H1 (cell line): Measurements from ENCODE around the gene NSG2. TPM values are rescaled to one million over a fixed set of nuclear protein-coding genes. Genes with fewer than 3 reads are reported as not detected.

Experiments
- CTCF ChIA-PET: fragments of 300-600 bp; sonication (Branson Sonifier 250); formaldehyde crosslinking; loops from one replicate; lab custom pipeline; 2021; ENCODE audit not compliant: partially characterized antibody; lab: Charles Lee
- POLR2A ChIA-PET: fragments of 300-600 bp; sonication (Branson Sonifier 250); formaldehyde crosslinking; loops from one replicate; lab custom pipeline; 2021; ENCODE audit warnings: inconsistent platforms; ENCODE audit not compliant: partially characterized antibody; lab: Charles Lee
- DNase-seq, 2 experiments: peaks; one replicate each; pipeline versions ENCODE4 v3.0.0 to v3.0.0-alpha.2; 2010 to 2022; ENCODE audit warnings: low spot score in 2 of 2, low read depth in 1 of 2, mixed read lengths in 1 of 2
- FAIRE-seq: peaks from 2 replicates; lab custom pipeline; 2011; peaks lifted over from hg19 to GRCh38; lab: Jason Lieb, UNC
- H2AFZ ChIP-seq: 2 replicates; pipeline ENCODE4 v1.8.1; 2012; ENCODE audit warnings: low read length, inconsistent platforms
- H2AK5ac ChIP-seq: 2 replicates; pipeline ENCODE4 v1.6.1; 2013; ENCODE audit warnings: low read depth, low read length
- H2BK120ac ChIP-seq: replicated peaks from 2 replicates; pipeline ENCODE3; 2013; ENCODE audit warnings: low read depth, low read length, inconsistent platforms
- H2BK12ac ChIP-seq: 2 replicates; pipeline ENCODE4 v1.6.1; 2013; ENCODE audit warnings: low read depth, low read length
- H2BK15ac ChIP-seq: 2 replicates; pipeline ENCODE4 v1.6.1; 2013; ENCODE audit warnings: low read length
- H2BK20ac ChIP-seq: 2 replicates; pipeline ENCODE4 v1.6.1; 2013; ENCODE audit warnings: low read length
- H2BK5ac ChIP-seq: 2 replicates; pipeline ENCODE4 v1.6.1; 2013; ENCODE audit warnings: low read depth, low read length
- H3K14ac ChIP-seq: 2 replicates; pipeline ENCODE4 v1.6.1; 2013; ENCODE audit warnings: inconsistent platforms; ENCODE audit not compliant: insufficient read length
- H3K18ac ChIP-seq: 2 replicates; pipeline ENCODE4 v1.6.1; 2013; ENCODE audit warnings: low read length; ENCODE audit errors: extremely low read depth
- H3K23ac ChIP-seq: 2 replicates; pipeline ENCODE4 v1.6.1; 2013; ENCODE audit warnings: inconsistent platforms; ENCODE audit not compliant: insufficient read length
- H3K23me2 ChIP-seq: 2 replicates; pipeline ENCODE4 v1.6.1; 2013; ENCODE audit warnings: low read depth, low read length
- H3K27ac ChIP-seq: 2 replicates; pipeline ENCODE4 v1.6.1; 2011; ENCODE audit warnings: low read depth, low read length, inconsistent platforms
- H3K27me3 ChIP-seq, 4 experiments: replicated peaks in 1 of 4; 1 replicate in 1 of 4; 2 replicates in 3 of 4; pipeline versions ENCODE4 v1.6.1 to v1.8.1; 2011 to 2013; ENCODE audit warnings: low read length in 3 of 4, mild to moderate bottlenecking in 3 of 4, inconsistent platforms in 2 of 4, mixed read lengths in 2 of 4, moderate library complexity in 1 of 4; ENCODE audit not compliant: control insufficient read depth in 3 of 4, insufficient read depth in 3 of 4; ENCODE audit errors: extremely low read depth in 1 of 4
- H3K36me3 ChIP-seq, 4 experiments: 2 replicates each; pipeline versions ENCODE4 v1.6.1 to v1.8.1; 2011 to 2013; ENCODE audit warnings: mild to moderate bottlenecking in 4 of 4, low read length in 3 of 4, moderate library complexity in 2 of 4, control low read depth in 1 of 4, inconsistent platforms in 1 of 4; ENCODE audit not compliant: insufficient read depth in 4 of 4, control insufficient read depth in 2 of 4
- H3K4ac ChIP-seq: replicated peaks from 2 replicates; pipeline ENCODE3; 2013; ENCODE audit warnings: low read length, low read depth, mixed read lengths, inconsistent platforms; ENCODE audit not compliant: insufficient read length
- H3K4me1 ChIP-seq, 4 experiments: replicated peaks in 1 of 4; 1 replicate in 1 of 4; 2 replicates in 3 of 4; pipeline versions ENCODE4 v1.6.1 to v1.8.1; 2011 to 2013; ENCODE audit warnings: low read length in 3 of 4, inconsistent platforms in 2 of 4, mixed read lengths in 1 of 4; ENCODE audit not compliant: insufficient read depth in 4 of 4, control insufficient read depth in 3 of 4
- H3K4me2 ChIP-seq, 2 experiments: 2 replicates each; pipeline versions ENCODE4 v1.6.1 to v1.8.1; 2011 to 2013; ENCODE audit warnings: low read depth in 2 of 2, low read length in 2 of 2, control low read depth in 1 of 2, inconsistent platforms in 1 of 2, mild to moderate bottlenecking in 1 of 2; ENCODE audit not compliant: insufficient read depth in 1 of 2
- H3K4me3 ChIP-seq, 4 experiments: fragments of 200-600, 300-600 bp in 1 of 4; sonication (generic), shearing (Covaris generic), sonication (Bioruptor Twin) in 1 of 4; 2 replicates each; pipeline versions ENCODE4 v1.5.1 to v1.8.1; 2011 to 2016; ENCODE audit warnings: low read length in 4 of 4, low read depth in 3 of 4, control low read depth in 2 of 4, inconsistent platforms in 2 of 4, mild to moderate bottlenecking in 2 of 4, mixed read lengths in 1 of 4, moderate library complexity in 1 of 4; ENCODE audit not compliant: insufficient read depth in 2 of 4; ENCODE audit errors: extremely low read depth in 1 of 4
- H3K56ac ChIP-seq: replicated peaks from 2 replicates; pipeline ENCODE3; 2013; ENCODE audit warnings: low read depth, mild to moderate bottlenecking, mixed read lengths, low read length, inconsistent platforms; ENCODE audit not compliant: insufficient read length
- H3K79me1 ChIP-seq: 2 replicates; pipeline ENCODE4 v1.6.1; 2013; ENCODE audit warnings: low read depth, low read length, control low read depth
- H3K79me2 ChIP-seq, 2 experiments: 2 replicates each; pipeline versions ENCODE4 v1.6.1 to v1.8.1; 2012 to 2013; ENCODE audit warnings: low read length in 2 of 2, mild to moderate bottlenecking in 2 of 2, inconsistent platforms in 1 of 2; ENCODE audit not compliant: insufficient read depth in 2 of 2, control insufficient read depth in 1 of 2
- H3K9ac ChIP-seq, 4 experiments: replicated peaks in 1 of 4; 1 replicate in 1 of 4; 2 replicates in 3 of 4; pipeline versions ENCODE4 v1.6.1 to v1.8.1; 2011 to 2013; ENCODE audit warnings: low read depth in 3 of 4, low read length in 3 of 4, control low read depth in 2 of 4, mild to moderate bottlenecking in 2 of 4, moderate library complexity in 2 of 4, inconsistent platforms in 1 of 4; ENCODE audit errors: extremely low read depth in 1 of 4
- H3K9me3 ChIP-seq, 2 experiments: 2 replicates each; pipeline versions ENCODE4 v1.6.1 to v1.8.1; 2012 to 2013; ENCODE audit warnings: mild to moderate bottlenecking in 2 of 2, moderate library complexity in 2 of 2, control low read depth in 1 of 2, inconsistent platforms in 1 of 2, low read depth in 1 of 2, low read length in 1 of 2, mixed read lengths in 1 of 2; ENCODE audit not compliant: insufficient read depth in 2 of 2
- H4K20me1 ChIP-seq, 2 experiments: replicated peaks in 1 of 2; 2 replicates each; pipeline versions ENCODE3 to v1.8.1; 2011 to 2013; ENCODE audit warnings: inconsistent platforms in 2 of 2, low read length in 2 of 2, mild to moderate bottlenecking in 1 of 2; ENCODE audit not compliant: insufficient read depth in 2 of 2, control insufficient read depth in 1 of 2
- H4K5ac ChIP-seq: 2 replicates; pipeline ENCODE4 v1.6.1; 2013; ENCODE audit warnings: low read length, low read depth, mixed read lengths, inconsistent platforms; ENCODE audit not compliant: insufficient read length
- H4K8ac ChIP-seq: 2 replicates; pipeline ENCODE4 v1.8.0; 2013; ENCODE audit warnings: mild to moderate bottlenecking, moderate library complexity, low read length, inconsistent platforms; ENCODE audit not compliant: insufficient read depth; ENCODE audit errors: extremely low read depth
- H4K91ac ChIP-seq: replicated peaks from 2 replicates; pipeline ENCODE3; 2013; ENCODE audit warnings: low read length, mixed read lengths, inconsistent platforms; ENCODE audit not compliant: insufficient read length
- CHD1 ChIP-seq: IDR thresholded peaks from 2 replicates; pipeline ENCODE4 v1.6.1; 2012; ENCODE audit warnings: low read depth, low read length, improper control_type of control experiment
- EGR1 ChIP-seq: IDR thresholded peaks from 2 replicates; pipeline ENCODE4 v1.6.1; 2011; ENCODE audit warnings: low read depth, low read length, borderline replicate concordance
- NANOG ChIP-seq: IDR thresholded peaks from 2 replicates; pipeline ENCODE4 v1.6.1; 2011; ENCODE audit warnings: low read length, low read depth, mild to moderate bottlenecking, inconsistent platforms; ENCODE audit not compliant: insufficient read depth, poor library complexity, severe bottlenecking
- SIRT6 ChIP-seq: IDR thresholded peaks from one replicate; pipeline ENCODE4 v1.7.1; 2012; ENCODE audit warnings: low read length, inconsistent platforms
- WGBS, 2 experiments: shearing (Covaris generic) in 1 of 2; methylation state at CpG; one replicate each; pipeline versions ENCODE4 v1.1.6 to v1.1.7; 2013 to 2015; ENCODE audit warnings: low lambda C conversion rate in 2 of 2, mixed read lengths in 2 of 2, inconsistent platforms in 1 of 2, low coverage in 1 of 2, missing lambda C conversion rate in 1 of 2; ENCODE audit not compliant: insufficient replicate concordance in 2 of 2, insufficient coverage in 1 of 2, insufficient read length in 1 of 2; ENCODE audit errors: extremely low coverage in 1 of 2, missing lambda C conversion rate in 1 of 2; 5-methylcytosine and 5-hydroxymethylcytosine counted together
- polyA plus RNA-seq, 7 experiments: library from polyadenylated mRNA; depleted of rRNA in 3 of 7; stranded (reverse) in 5 of 7; unstranded in 2 of 7; fragments of >200 nt in 5 of 7; fragments of 200-250 nt in 2 of 7; gene quantifications; 1 replicate in 5 of 7; 2 replicates in 1 of 7; 4 replicates in 1 of 7; pipeline versions ENCODE4 v1.2.1 to v1.2.3, GENCODE V29; 2011 to 2013; ENCODE audit warnings: missing spikeins in 2 of 7, mixed read lengths in 2 of 7
- total RNA-seq: library from RNA; stranded (reverse); fragmentation: NEBNext Ultra II Directional; extraction: Animal tissue kit (Norgen Biotek cat#: 25700); gene quantifications from 2 replicates; pipeline ENCODE4 v1.2.1, GENCODE V29; 2021
- TF ChIP-seq, protein P1 (sequence below), 3 experiments: IDR thresholded peaks; 1 replicate in 2 of 3; 2 replicates in 1 of 3; pipeline versions ENCODE4 v1.5.1 to v1.6.1; 2011; ENCODE audit warnings: low read length in 3 of 3, mild to moderate bottlenecking in 3 of 3, inconsistent platforms in 2 of 3, low read depth in 1 of 3, moderate library complexity in 1 of 3; ENCODE audit not compliant: insufficient read depth in 1 of 3; ENCODE audit errors: control extremely low read depth in 1 of 3

The NSG2 gene
- total and polyA plus RNA-seq, 2 of the 8 experiments (the other 6 are each of a cell fraction or from before 2014, with no cell fraction given), result 0.56 to 0.78 TPM

DNA sequence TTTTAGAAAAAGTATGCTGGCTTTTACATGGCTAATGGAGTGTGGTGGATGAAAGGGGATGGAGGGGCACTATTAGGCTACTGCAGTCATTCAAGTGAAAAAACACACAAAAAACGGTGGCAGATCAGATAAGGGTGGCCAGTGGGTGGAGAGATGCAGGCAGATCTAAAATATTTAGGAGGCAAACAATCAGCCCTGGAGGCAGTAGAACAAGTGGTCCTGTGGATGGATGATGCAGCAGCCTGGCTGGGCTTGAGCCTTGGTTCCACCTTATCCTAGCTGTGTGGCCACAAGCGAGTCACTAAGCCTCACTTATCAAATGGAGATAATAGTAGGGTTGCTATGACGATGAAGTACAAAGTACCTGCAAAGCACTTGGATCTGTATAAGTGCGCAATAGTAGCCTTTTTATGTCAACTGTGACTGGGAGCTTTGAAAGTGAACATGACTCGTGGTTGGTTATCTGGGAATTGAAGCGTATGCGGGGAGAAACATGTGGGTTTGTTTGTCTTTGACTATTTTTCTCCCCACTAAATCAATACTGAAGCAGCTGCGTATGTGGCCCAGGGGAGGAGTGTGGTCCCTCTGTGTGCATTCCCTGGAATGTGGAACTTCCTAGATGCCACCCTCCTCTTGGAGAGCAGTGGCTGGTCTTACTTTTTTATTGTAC is 20.2 kb downstream of the NSG2 start:
- Histone ChIP-seq H3K4me1 (no peaks in the 10 kb centered on the region), H3K14ac (no peak overlapping the region), H3K23me2 (peaks cover 5% of the 10 kb centered on the region; the same call in 1 of the 2 replicates), H3K9ac (no peak overlapping the region), H2AFZ (no peak overlapping the region), H3K79me2 (no peaks in the 10 kb centered on the region), H3K27ac (no peak overlapping the region), H3K56ac (no peak overlapping the region), H3K4ac (no peak overlapping the region), H4K91ac (no peak overlapping the region), H3K18ac (no peak overlapping the region), H3K4me3 (no peak overlapping the region), H3K36me3 (no peaks in the 10 kb centered on the region), H3K4me2 (no peak overlapping the region), H4K20me1 (no peaks in the 10 kb centered on the region), H3K79me1 (no peaks in the 10 kb centered on the region), H3K9me3 (no peaks in the 10 kb centered on the region), H2BK5ac (no peak overlapping the region), H2BK120ac (no peak overlapping the region), H2BK15ac (no peak overlapping the region), H3K23ac (no peak overlapping the region), H2BK12ac (no peak overlapping the region), H4K8ac (peak overlapping the region; percentile 22; the same call in 1 of the 2 replicates), H3K27me3 (no peaks in the 10 kb centered on the region), H4K5ac (no peak overlapping the region), H2AK5ac (no peak overlapping the region), H2BK20ac (no peak overlapping the region)
- DNase-seq (no peak), FAIRE-seq (no peak)
- ChIA-PET POLR2A (no interaction called here), CTCF (interaction anchor here (0.5 kb wide), 1 partner anchor 584 kb away, joined by 4 read pairs; no protein-coding TSS in a partner anchor)
- 79% methylated on average over 8 of the region's 8 CpGs; no CpG with 5 or more reads in 1 of the 2 experiments for WGBS, 2 experiments
- TF ChIP-seq CHD1 (no peak), EGR1 (no peak), NANOG (no peak), SIRT6 (no peak)
- TF ChIP-seq, protein P1, sequence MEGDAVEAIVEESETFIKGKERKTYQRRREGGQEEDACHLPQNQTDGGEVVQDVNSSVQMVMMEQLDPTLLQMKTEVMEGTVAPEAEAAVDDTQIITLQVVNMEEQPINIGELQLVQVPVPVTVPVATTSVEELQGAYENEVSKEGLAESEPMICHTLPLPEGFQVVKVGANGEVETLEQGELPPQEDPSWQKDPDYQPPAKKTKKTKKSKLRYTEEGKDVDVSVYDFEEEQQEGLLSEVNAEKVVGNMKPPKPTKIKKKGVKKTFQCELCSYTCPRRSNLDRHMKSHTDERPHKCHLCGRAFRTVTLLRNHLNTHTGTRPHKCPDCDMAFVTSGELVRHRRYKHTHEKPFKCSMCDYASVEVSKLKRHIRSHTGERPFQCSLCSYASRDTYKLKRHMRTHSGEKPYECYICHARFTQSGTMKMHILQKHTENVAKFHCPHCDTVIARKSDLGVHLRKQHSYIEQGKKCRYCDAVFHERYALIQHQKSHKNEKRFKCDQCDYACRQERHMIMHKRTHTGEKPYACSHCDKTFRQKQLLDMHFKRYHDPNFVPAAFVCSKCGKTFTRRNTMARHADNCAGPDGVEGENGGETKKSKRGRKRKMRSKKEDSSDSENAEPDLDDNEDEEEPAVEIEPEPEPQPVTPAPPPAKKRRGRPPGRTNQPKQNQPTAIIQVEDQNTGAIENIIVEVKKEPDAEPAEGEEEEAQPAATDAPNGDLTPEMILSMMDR (IDR thresholded peaks at IDR 0.05; ENCODE audit: control extremely low read depth in 1 of 3, insufficient read depth in 1 of 3, low read depth in 1 of 3, low read length in 3 of 3), result no peak
